Measurements from ENCODE around the gene NFXL1.

The NFXL1 gene

GRCh38 chr4:47862297-47862696, 52.1 kb downstream of the NFXL1 start:
- peak; percentile 14 to 83 for DNase-seq (ENCODE audit: low read depth in 2 of 2)
- no peak overlapping the region for H3K4me3 ChIP-seq (replicated peaks in 1 of 2; ENCODE audit: low read depth in 2 of 2, low read length in 2 of 2)
- TF ChIP-seq, protein P1, sequence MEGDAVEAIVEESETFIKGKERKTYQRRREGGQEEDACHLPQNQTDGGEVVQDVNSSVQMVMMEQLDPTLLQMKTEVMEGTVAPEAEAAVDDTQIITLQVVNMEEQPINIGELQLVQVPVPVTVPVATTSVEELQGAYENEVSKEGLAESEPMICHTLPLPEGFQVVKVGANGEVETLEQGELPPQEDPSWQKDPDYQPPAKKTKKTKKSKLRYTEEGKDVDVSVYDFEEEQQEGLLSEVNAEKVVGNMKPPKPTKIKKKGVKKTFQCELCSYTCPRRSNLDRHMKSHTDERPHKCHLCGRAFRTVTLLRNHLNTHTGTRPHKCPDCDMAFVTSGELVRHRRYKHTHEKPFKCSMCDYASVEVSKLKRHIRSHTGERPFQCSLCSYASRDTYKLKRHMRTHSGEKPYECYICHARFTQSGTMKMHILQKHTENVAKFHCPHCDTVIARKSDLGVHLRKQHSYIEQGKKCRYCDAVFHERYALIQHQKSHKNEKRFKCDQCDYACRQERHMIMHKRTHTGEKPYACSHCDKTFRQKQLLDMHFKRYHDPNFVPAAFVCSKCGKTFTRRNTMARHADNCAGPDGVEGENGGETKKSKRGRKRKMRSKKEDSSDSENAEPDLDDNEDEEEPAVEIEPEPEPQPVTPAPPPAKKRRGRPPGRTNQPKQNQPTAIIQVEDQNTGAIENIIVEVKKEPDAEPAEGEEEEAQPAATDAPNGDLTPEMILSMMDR (IDR thresholded peaks at IDR 0.05; ENCODE audit: low read depth, low read length) = no peak

- H3K4me3 ChIP-seq (replicated peaks in 1 of 2; ENCODE audit: low read depth in 2 of 2, low read length in 2 of 2) = no peak overlapping the region
- DNase-seq (ENCODE audit: low read depth in 2 of 2) = no peak
- TF ChIP-seq, protein P1 (IDR thresholded peaks at IDR 0.05; ENCODE audit: low read depth, low read length) = no peak
Observed at GRCh38 chr4:47860305-47860704, 54.1 kb downstream of the NFXL1 start.

GRCh38 chr4:47858006-47858405, 56.4 kb downstream of the NFXL1 start:
- no peak for DNase-seq (ENCODE audit: low read depth in 2 of 2)
- no peak overlapping the region for H3K4me3 ChIP-seq (replicated peaks in 1 of 2; ENCODE audit: low read depth in 2 of 2, low read length in 2 of 2)
- TF ChIP-seq, protein P1 (IDR thresholded peaks at IDR 0.05; ENCODE audit: low read depth, low read length) = no peak

DNA sequence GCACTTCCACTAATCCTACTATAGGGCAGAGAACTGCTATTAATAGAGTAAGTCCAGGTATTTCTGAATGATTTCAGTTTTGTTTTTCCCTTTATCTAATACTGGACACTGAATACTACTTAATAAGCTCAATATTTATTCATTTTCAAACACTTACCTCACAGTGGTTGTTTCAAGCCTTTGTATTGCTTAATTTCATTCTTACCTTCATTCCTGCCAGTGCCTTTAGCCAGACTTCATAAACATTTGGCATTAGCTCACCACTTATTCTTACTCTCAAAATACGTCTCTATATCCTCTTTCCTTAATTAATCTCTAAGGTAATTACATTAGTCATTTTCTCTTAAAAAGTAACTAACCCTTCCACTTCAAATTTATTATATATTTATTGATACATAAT, 57.7 kb downstream of the NFXL1 start:
- no peak for DNase-seq (ENCODE audit: low read depth in 2 of 2)
- TF ChIP-seq, protein P1 (IDR thresholded peaks at IDR 0.05; ENCODE audit: low read depth, low read length) = no peak

DNA sequence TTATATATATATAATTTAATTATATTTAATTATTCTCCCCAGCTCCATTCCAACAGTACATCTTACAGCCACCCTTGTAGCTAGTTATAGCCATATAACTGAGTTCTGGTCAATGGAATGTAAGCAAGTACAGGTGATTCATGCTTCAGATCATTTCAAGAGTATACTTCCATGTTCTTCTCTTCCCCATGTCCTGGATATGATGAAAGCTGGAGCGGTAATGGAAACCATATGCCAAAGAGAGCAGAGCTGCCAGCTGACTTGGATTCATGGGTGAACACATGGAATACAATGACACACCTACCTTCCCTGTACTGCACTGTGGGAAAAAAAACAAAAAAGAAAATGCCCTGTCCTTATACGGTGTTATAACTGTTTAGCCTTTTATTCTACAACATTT, 59.0 kb downstream of the NFXL1 start:
- TF ChIP-seq, protein P1 (IDR thresholded peaks at IDR 0.05; ENCODE audit: low read depth, low read length) = no peak
- no peak overlapping the region for H3K4me3 ChIP-seq (replicated peaks in 1 of 2; ENCODE audit: low read depth in 2 of 2, low read length in 2 of 2)
- DNase-seq (ENCODE audit: low read depth in 2 of 2) = peak; percentile 13 to 66

More for the DNA sequence above, 57.7 kb downstream of the NFXL1 start:
- no peak overlapping the region for H3K4me3 ChIP-seq (replicated peaks in 1 of 2; ENCODE audit: low read depth in 2 of 2, low read length in 2 of 2)

GRCh38 chr4:47852136-47852535, 62.2 kb downstream of the NFXL1 start:
- TF ChIP-seq, protein P1 (IDR thresholded peaks at IDR 0.05; ENCODE audit: low read depth, low read length) = no peak
- no peak overlapping the region for H3K4me3 ChIP-seq (replicated peaks in 1 of 2; ENCODE audit: low read depth in 2 of 2, low read length in 2 of 2)
- DNase-seq (ENCODE audit: low read depth in 2 of 2) = peak; percentile 86 to 92

GRCh38 chr4:47849466-47849865, 64.9 kb downstream of the NFXL1 start:
- TF ChIP-seq, protein P1 (IDR thresholded peaks at IDR 0.05; ENCODE audit: low read depth, low read length) = no peak
- H3K4me3 ChIP-seq (replicated peaks in 1 of 2; ENCODE audit: low read depth in 2 of 2, low read length in 2 of 2) = no peak overlapping the region
- DNase-seq (ENCODE audit: low read depth in 2 of 2) = no peak

Measured in cardiac fibroblast (primary cell).